GM12878 (cell line): ENCODE results near the gene GPSM1. TPM values are rescaled to one million over a fixed set of nuclear protein-coding genes. Genes with fewer than 3 reads are reported as not detected.

ENCODE experiments used
- ATAC-seq: fragments of 200-7000 bp; cut with Tn5 transposase; 3 replicates; pipeline ENCODE4 v1.9.1; 2020; ENCODE audit warnings: mild to moderate bottlenecking, moderate library complexity
- BruUV-seq: library from RNA; stranded (reverse); fragments of 400-500 nt; replicated peaks from 2 replicates; lab custom pipeline; 2021; lab: Mats Ljungman, UMichigan
- CTCF ChIA-PET: fragments of 300-600 bp; sonication (Branson Sonifier 250); formaldehyde crosslinking; extraction: SDS; loops from one replicate; lab custom pipeline; 2021; ENCODE audit warnings: inconsistent platforms; lab: Yijun Ruan, JAX
- POLR2A ChIA-PET: fragments of 350-600 bp; formaldehyde crosslinking; extraction: SDS; loops from one replicate; lab custom pipeline; 2021; ENCODE audit warnings: inconsistent platforms; lab: Charles Lee
- RAD21 ChIA-PET: fragments of 300-600 bp; sonication (Branson Sonifier 250); formaldehyde crosslinking; loops from one replicate; lab custom pipeline; 2023; ENCODE audit warnings: antibody characterized with exemption; ENCODE audit not compliant: unreplicated experiment; lab: Charles Lee
- SMC1A ChIA-PET: fragments of 300-600 bp; sonication (Branson Sonifier 250); formaldehyde crosslinking; loops from one replicate; lab custom pipeline; 2023; ENCODE audit not compliant: unreplicated experiment, uncharacterized antibody; lab: Charles Lee
- DNase-seq: peaks from one replicate; pipeline ENCODE4 v3.0.0-alpha.2; 2011; ENCODE audit warnings: low read depth, low spot score
- FAIRE-seq: peaks from 3 replicates; lab custom pipeline; 2011; peaks lifted over from hg19 to GRCh38; lab: Jason Lieb, UNC
- H2AFZ ChIP-seq: 2 replicates; pipeline ENCODE4 v1.6.0; 2011; ENCODE audit warnings: low read depth, low read length, control low read depth; ENCODE audit not compliant: control insufficient read depth
- H3K27ac ChIP-seq: 2 replicates; pipeline ENCODE4 v1.5.1; 2011; ENCODE audit warnings: control low read depth; ENCODE audit not compliant: control insufficient read depth, insufficient read depth
- H3K27me3 ChIP-seq, 2 experiments: replicated peaks in 1 of 2; 2 replicates each; pipeline versions ENCODE4 v1.6.0 to v1.6.1; 2011; ENCODE audit warnings: low read length in 1 of 2; ENCODE audit not compliant: control insufficient read depth in 2 of 2, insufficient read depth in 2 of 2
- H3K36me3 ChIP-seq, 2 experiments: 2 replicates each; pipeline ENCODE4 v1.5.1; 2011; ENCODE audit warnings: low read length in 1 of 2; ENCODE audit not compliant: control insufficient read depth in 2 of 2, insufficient read depth in 2 of 2
- H3K4me1 ChIP-seq: 2 replicates; pipeline ENCODE4 v1.6.1; 2011; ENCODE audit warnings: mild to moderate bottlenecking, low read length, moderate library complexity, mixed read lengths; ENCODE audit not compliant: control insufficient read depth, insufficient read depth
- H3K4me2 ChIP-seq: 2 replicates; pipeline ENCODE4 v1.6.0; 2011; ENCODE audit warnings: control low read depth; ENCODE audit not compliant: control insufficient read depth, insufficient read depth
- H3K4me3 ChIP-seq: fragments of 200-600 bp; sonication (generic); 2 replicates; pipeline ENCODE4 v1.5.1; 2016
- H3K79me2 ChIP-seq: 2 replicates; pipeline ENCODE4 v1.6.0; 2011; ENCODE audit warnings: low read length; ENCODE audit not compliant: control insufficient read depth, insufficient read depth
- H3K9ac ChIP-seq: 2 replicates; pipeline ENCODE4 v1.8.0; 2011; ENCODE audit warnings: low read length, control low read depth, mixed read lengths; ENCODE audit not compliant: control insufficient read depth, insufficient read depth
- H3K9me3 ChIP-seq: replicated peaks from 3 replicates; pipeline ENCODE4 v1.5.1; 2011; ENCODE audit warnings: mild to moderate bottlenecking, low read length; ENCODE audit not compliant: control insufficient read depth, insufficient read depth
- H4K20me1 ChIP-seq: 2 replicates; pipeline ENCODE4 v1.6.0; 2011; ENCODE audit not compliant: control insufficient read depth, insufficient read depth
- EZH2 ChIP-seq: IDR thresholded peaks from 2 replicates; pipeline ENCODE4 v1.6.1; 2012; ENCODE audit warnings: low read depth, mild to moderate bottlenecking, control low read depth, inconsistent platforms, low read length, borderline replicate concordance; ENCODE audit not compliant: control insufficient read depth
- KAT2A ChIP-seq: conservative IDR thresholded peaks from 2 replicates; pipeline ENCODE4 v1.6.1; 2011; ENCODE audit warnings: low read depth, low read length; ENCODE audit not compliant: control insufficient read depth
- MTA2 ChIP-seq: fragments of 450-650 bp; IDR thresholded peaks from 2 replicates; pipeline ENCODE4 v1.6.1; 2016; ENCODE audit warnings: low read depth, mild to moderate bottlenecking, moderate library complexity
- RELA ChIP-seq: fragments of 450-650 bp; IDR thresholded peaks from 2 replicates; pipeline ENCODE4 v1.8.0; 2014; ENCODE audit warnings: borderline replicate concordance; ENCODE audit not compliant: partially characterized antibody
- RELB ChIP-seq: fragments of 450-650 bp; IDR thresholded peaks from 2 replicates; pipeline ENCODE4 v1.6.1; 2017; ENCODE audit warnings: low read depth, mild to moderate bottlenecking, moderate library complexity
- SREBF2 ChIP-seq: IDR thresholded peaks from 2 replicates; pipeline ENCODE4 v1.6.1; 2012; ENCODE audit warnings: mild to moderate bottlenecking, low read length
- USF2 ChIP-seq: IDR thresholded peaks from 2 replicates; pipeline ENCODE4 v1.6.1; 2011; ENCODE audit warnings: low read depth, low read length, improper control_type of control experiment, borderline replicate concordance
- ZNF622 ChIP-seq: fragments of 450-650 bp; IDR thresholded peaks from 2 replicates; pipeline ENCODE4 v1.6.1; 2017; ENCODE audit warnings: mild to moderate bottlenecking, inconsistent platforms
- WGBS: methylation state at CpG from one replicate; pipeline ENCODE4 v1.1.6; 2016; ENCODE audit warnings: low lambda C conversion rate; ENCODE audit not compliant: insufficient replicate concordance, insufficient coverage; ENCODE audit errors: missing lambda C conversion rate; 5-methylcytosine and 5-hydroxymethylcytosine counted together
- in situ Hi-C: fragments of 300-500 bp; cut with MboI; formaldehyde crosslinking; loops from 9 replicates; pipeline ENCODE4 v1.14.3; 2018; ENCODE audit warnings: mixed read lengths
- intact Hi-C: fragments of 100-400 bp; cut with micrococcal nuclease; formaldehyde crosslinking; loops from one replicate; pipeline ENCODE4 v1.14.2; 2022; ENCODE audit not compliant: unreplicated experiment
- polyA plus RNA-seq, 11 experiments: library from polyadenylated mRNA; depleted of rRNA in 4 of 11; unstranded in 6 of 11; stranded (reverse) in 5 of 11; fragments of >200 nt; fragmentation: Nextera tagmentation in 4 of 11; fragmentation: Illumina TruSeq in 1 of 11; extraction: Ambion mirVana in 4 of 11; extraction: Trizol in 1 of 11; gene quantifications; 1 replicate in 1 of 11; 2 replicates in 10 of 11; pipeline versions ENCODE4 v1.2.1 to v1.2.3, GENCODE V29; 2011 to 2016; ENCODE audit warnings: inconsistent platforms in 2 of 11, missing spikeins in 2 of 11, low read depth in 1 of 11
- total RNA-seq, 4 experiments: library from RNA; depleted of rRNA in 3 of 4; stranded (reverse); fragments of >200 nt in 3 of 4; fragmentation: Illumina TruSeq in 1 of 4; extraction: Trizol in 1 of 4; gene quantifications; 2 replicates each; pipeline versions ENCODE4 v1.2.1 to v1.2.3, GENCODE V29; 2013 to 2021

The GPSM1 gene
- total and polyA plus RNA-seq, 10 of the 15 experiments (the other 5 are each of a cell fraction or from before 2014, with no cell fraction given), result 0.04 to 0.10 (median 0.10) TPM; not detected in 7

GRCh38 chr9:136295542-136296433, 31.6 kb upstream of the GPSM1 start (continued):
- TF ChIP-seq RELB (no peak), KAT2A (no peak), EZH2 (no peak), MTA2 (no peak), USF2 (no peak), RELA (no peak), SREBF2 (no peak)
- TF ChIP-seq, all 136 proteins: peak for 0

GRCh38 chr9:136296434-136297015, 30.8 kb upstream of the GPSM1 start:
- intact Hi-C loops, result no loop called here
- DNase-seq, result no peak
- WGBS, result 45% methylated on average over 16 of the region's 16 CpGs

More at GRCh38 chr9:136296434-136297015, 30.8 kb upstream of the GPSM1 start:
- ChIA-PET SMC1A (no interaction called here), RAD21 (no interaction called here), POLR2A (no interaction called here), CTCF (no interaction called here)
- ATAC-seq, result no peak
- Histone ChIP-seq H3K36me3 (no peaks in the 10 kb centered on the region), H2AFZ (no peak overlapping the region), H3K9ac (no peak overlapping the region), H3K27ac (no peak overlapping the region), H3K79me2 (no peaks in the 10 kb centered on the region), H3K4me3 (no peak overlapping the region), H3K9me3 (no peaks in the 10 kb centered on the region; the same call in 2 of the 3 replicates), H3K27me3 (no peaks in the 10 kb centered on the region), H3K4me1 (no peaks in the 10 kb centered on the region), H4K20me1 (no peaks in the 10 kb centered on the region), H3K4me2 (no peak overlapping the region)
- in situ Hi-C loops, result no loop called here
- no peak for TF ChIP-seq ZNF622
- no TSS peak for BruUV-seq
- no peak for FAIRE-seq
